HEK293 (cell line): ENCODE data around the gene COL12A1.

Experiments used
- CTCF ChIA-PET: fragments of 350-600 bp; formaldehyde crosslinking; extraction: SDS; loops from one replicate; lab custom pipeline; 2021; ENCODE audit warnings: antibody characterized with exemption; lab: Yijun Ruan, JAX
- POLR2A ChIA-PET: fragments of 300-600 bp; formaldehyde crosslinking; extraction: SDS; loops from one replicate; lab custom pipeline; 2020; ENCODE audit warnings: antibody characterized with exemption, inconsistent platforms; lab: Yijun Ruan, JAX
- H3K27ac ChIP-seq: fragments of 200-500 bp; sonication (Bioruptor generic); 2 replicates; pipeline ENCODE4 v1.5.1; 2014; ENCODE audit warnings: low read depth, low read length, control low read depth, inconsistent platforms; ENCODE audit errors: extremely low read depth
- H3K36me3 ChIP-seq, 2 experiments: fragments of 200-500 bp in 1 of 2; sonication (Bioruptor generic) in 1 of 2; 1 replicate in 1 of 2; 2 replicates in 1 of 2; pipeline ENCODE4 v1.5.1; 2014 to 2017; ENCODE audit warnings: inconsistent platforms in 2 of 2, low read length in 2 of 2; ENCODE audit not compliant: control insufficient read depth in 2 of 2, insufficient read depth in 1 of 2
- H3K4me1 ChIP-seq: fragments of 200-500 bp; sonication (Bioruptor generic); 2 replicates; pipeline ENCODE4 v1.5.1; 2014; ENCODE audit warnings: mild to moderate bottlenecking, low read length, inconsistent platforms; ENCODE audit not compliant: control insufficient read depth, insufficient read depth
- H3K4me3 ChIP-seq: 2 replicates; pipeline ENCODE4 v1.5.1; 2011; ENCODE audit warnings: low read depth, mild to moderate bottlenecking, control low read depth, low read length, moderate library complexity
- H3K9me3 ChIP-seq: fragments of 200-500 bp; sonication (Bioruptor generic); 2 replicates; pipeline ENCODE4 v1.5.1; 2014; ENCODE audit warnings: low read depth, low read length, inconsistent platforms; ENCODE audit not compliant: control insufficient read depth, insufficient read depth
- FEZF1 ChIP-seq: fragments of 450-650 bp; formaldehyde crosslinking; IDR thresholded peaks from 2 replicates; pipeline ENCODE4 v1.5.1; 2016; ENCODE audit warnings: missing biosample characterization, missing genetic modification characterization
- GLIS2 ChIP-seq: fragments of 450-650 bp; formaldehyde crosslinking; IDR thresholded peaks from 2 replicates; pipeline ENCODE4 v1.5.1; 2016; ENCODE audit warnings: missing biosample characterization, missing genetic modification characterization
- MEIS1 ChIP-seq: sonication (generic); formaldehyde crosslinking; IDR thresholded peaks from 2 replicates; pipeline ENCODE4 v1.8.1; 2022; ENCODE audit warnings: missing genetic modification reagents, mild to moderate bottlenecking, borderline replicate concordance
- TCF7L2 ChIP-seq: IDR thresholded peaks from 2 replicates; pipeline ENCODE4 v1.6.1; 2011; ENCODE audit warnings: low read depth, mild to moderate bottlenecking, inconsistent platforms, low read length, moderate library complexity, borderline replicate concordance
- ZNF169 ChIP-seq: fragments of 450-650 bp; formaldehyde crosslinking; IDR thresholded peaks from 2 replicates; pipeline ENCODE4 v1.5.1; 2016; ENCODE audit warnings: missing biosample characterization, missing genetic modification characterization
- ZNF274 ChIP-seq, 2 experiments: fragments of 200-500 bp in 1 of 2; fragments of 450-650 bp in 1 of 2; sonication (Bioruptor generic) in 1 of 2; formaldehyde crosslinking in 1 of 2; IDR thresholded peaks; 2 replicates each; pipeline versions ENCODE4 v1.5.1 to v1.6.1; 2014 to 2016; ENCODE audit warnings: borderline replicate concordance in 1 of 2, inconsistent platforms in 1 of 2, low read length in 1 of 2, missing biosample characterization in 1 of 2, missing genetic modification characterization in 1 of 2
- ZNF311 ChIP-seq: fragments of 450-650 bp; formaldehyde crosslinking; IDR thresholded peaks from 2 replicates; pipeline ENCODE4 v1.5.1; 2017; ENCODE audit warnings: missing biosample characterization, missing genetic modification characterization, borderline replicate concordance
- ZNF324 ChIP-seq: fragments of 450-650 bp; formaldehyde crosslinking; IDR thresholded peaks from 2 replicates; pipeline ENCODE4 v1.5.1; 2016; ENCODE audit warnings: missing biosample characterization, missing genetic modification characterization
- ZNF416 ChIP-seq: fragments of 450-650 bp; formaldehyde crosslinking; IDR thresholded peaks from 2 replicates; pipeline ENCODE4 v1.5.1; 2016; ENCODE audit warnings: missing biosample characterization, missing genetic modification characterization
- ZNF473 ChIP-seq: fragments of 450-650 bp; formaldehyde crosslinking; IDR thresholded peaks from 2 replicates; pipeline ENCODE4 v1.5.1; 2017; ENCODE audit warnings: missing biosample characterization, missing genetic modification characterization
- ZNF501 ChIP-seq: fragments of 450-650 bp; formaldehyde crosslinking; IDR thresholded peaks from 2 replicates; pipeline ENCODE4 v1.5.1; 2016; ENCODE audit warnings: missing biosample characterization, missing genetic modification characterization
- ZNF558 ChIP-seq: fragments of 450-650 bp; formaldehyde crosslinking; IDR thresholded peaks from 2 replicates; pipeline ENCODE4 v1.5.1; 2016; ENCODE audit warnings: missing biosample characterization, missing genetic modification characterization
- ZNF626 ChIP-seq: fragments of 450-650 bp; sonication (Bioruptor Pico); formaldehyde crosslinking; IDR thresholded peaks from 2 replicates; pipeline ENCODE4 v1.5.1; 2018; ENCODE audit warnings: missing biosample characterization, missing genetic modification characterization, inconsistent platforms
- ZNF654 ChIP-seq: fragments of 450-650 bp; formaldehyde crosslinking; IDR thresholded peaks from 2 replicates; pipeline ENCODE4 v1.5.1; 2016; ENCODE audit warnings: low read depth, missing biosample characterization, missing genetic modification characterization
- ZNF747 ChIP-seq: fragments of 450-650 bp; formaldehyde crosslinking; IDR thresholded peaks from 2 replicates; pipeline ENCODE4 v1.5.1; 2016; ENCODE audit warnings: missing biosample characterization, missing genetic modification characterization
- ZNF792 ChIP-seq: fragments of 450-650 bp; formaldehyde crosslinking; IDR thresholded peaks from 2 replicates; pipeline ENCODE4 v1.5.1; 2016; ENCODE audit warnings: missing biosample characterization, missing genetic modification characterization
- TF ChIP-seq, protein P1 (sequence below): fragments of 450-650 bp; formaldehyde crosslinking; IDR thresholded peaks from 2 replicates; pipeline ENCODE4 v1.5.1; 2016; ENCODE audit warnings: missing biosample characterization, missing genetic modification characterization
- TF ChIP-seq, protein P2 (sequence below): sonication (generic); formaldehyde crosslinking; IDR thresholded peaks from 2 replicates; pipeline ENCODE4 v1.8.1; 2022; ENCODE audit warnings: mild to moderate bottlenecking, moderate library complexity, missing genetic modification reagents
- TF ChIP-seq, protein P3 (sequence below): fragments of 450-650 bp; formaldehyde crosslinking; IDR thresholded peaks from 2 replicates; pipeline ENCODE4 v1.5.1; 2016; ENCODE audit warnings: missing biosample characterization, missing genetic modification characterization
- TF ChIP-seq, protein P4 (sequence below): fragments of 450-650 bp; formaldehyde crosslinking; IDR thresholded peaks from 2 replicates; pipeline ENCODE4 v1.5.1; 2016; ENCODE audit warnings: missing biosample characterization, missing genetic modification characterization
- TF ChIP-seq, protein P5 (sequence below): fragments of 450-650 bp; formaldehyde crosslinking; IDR thresholded peaks from 2 replicates; pipeline ENCODE4 v1.5.1; 2016; ENCODE audit warnings: missing biosample characterization, missing genetic modification characterization, borderline replicate concordance

The COL12A1 gene

DNA sequence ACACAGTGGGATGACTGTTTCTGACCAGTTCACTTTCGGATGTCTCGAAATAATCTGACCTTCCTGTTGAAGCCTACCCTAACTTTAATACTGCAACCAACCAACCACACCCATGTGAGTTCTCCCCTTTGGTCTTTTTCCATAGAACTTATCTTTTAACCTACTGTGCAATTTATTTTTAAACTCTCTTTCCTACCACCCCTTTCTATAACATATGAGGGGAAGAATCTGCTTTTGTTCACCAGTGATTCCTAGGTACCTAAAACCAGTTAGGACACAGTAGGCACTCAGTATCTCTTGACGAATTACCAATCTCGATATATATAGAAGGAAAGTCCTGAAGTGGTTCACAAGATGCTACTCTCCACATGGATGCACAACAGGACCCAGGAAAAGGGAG lies 30.8 kb upstream of the COL12A1 start (continued):
- no peak for TF ChIP-seq MEIS1 (CRISPR knock-in tag)
- no peak for TF ChIP-seq ZNF792
- no peak for TF ChIP-seq ZNF558 (tag by site-specific recombination)
- TF ChIP-seq ZNF747 (tag by site-specific recombination): no peak
- TF ChIP-seq ZNF311: no peak
- TF ChIP-seq, protein P1, sequence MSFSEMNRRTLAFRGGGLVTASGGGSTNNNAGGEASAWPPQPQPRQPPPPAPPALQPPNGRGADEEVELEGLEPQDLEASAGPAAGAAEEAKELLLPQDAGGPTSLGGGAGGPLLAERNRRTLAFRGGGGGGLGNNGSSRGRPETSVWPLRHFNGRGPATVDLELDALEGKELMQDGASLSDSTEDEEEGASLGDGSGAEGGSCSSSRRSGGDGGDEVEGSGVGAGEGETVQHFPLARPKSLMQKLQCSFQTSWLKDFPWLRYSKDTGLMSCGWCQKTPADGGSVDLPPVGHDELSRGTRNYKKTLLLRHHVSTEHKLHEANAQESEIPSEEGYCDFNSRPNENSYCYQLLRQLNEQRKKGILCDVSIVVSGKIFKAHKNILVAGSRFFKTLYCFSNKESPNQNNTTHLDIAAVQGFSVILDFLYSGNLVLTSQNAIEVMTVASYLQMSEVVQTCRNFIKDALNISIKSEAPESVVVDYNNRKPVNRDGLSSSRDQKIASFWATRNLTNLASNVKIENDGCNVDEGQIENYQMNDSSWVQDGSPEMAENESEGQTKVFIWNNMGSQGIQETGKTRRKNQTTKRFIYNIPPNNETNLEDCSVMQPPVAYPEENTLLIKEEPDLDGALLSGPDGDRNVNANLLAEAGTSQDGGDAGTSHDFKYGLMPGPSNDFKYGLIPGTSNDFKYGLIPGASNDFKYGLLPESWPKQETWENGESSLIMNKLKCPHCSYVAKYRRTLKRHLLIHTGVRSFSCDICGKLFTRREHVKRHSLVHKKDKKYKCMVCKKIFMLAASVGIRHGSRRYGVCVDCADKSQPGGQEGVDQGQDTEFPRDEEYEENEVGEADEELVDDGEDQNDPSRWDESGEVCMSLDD (tag by site-specific recombination): no peak
- TF ChIP-seq, protein P2, sequence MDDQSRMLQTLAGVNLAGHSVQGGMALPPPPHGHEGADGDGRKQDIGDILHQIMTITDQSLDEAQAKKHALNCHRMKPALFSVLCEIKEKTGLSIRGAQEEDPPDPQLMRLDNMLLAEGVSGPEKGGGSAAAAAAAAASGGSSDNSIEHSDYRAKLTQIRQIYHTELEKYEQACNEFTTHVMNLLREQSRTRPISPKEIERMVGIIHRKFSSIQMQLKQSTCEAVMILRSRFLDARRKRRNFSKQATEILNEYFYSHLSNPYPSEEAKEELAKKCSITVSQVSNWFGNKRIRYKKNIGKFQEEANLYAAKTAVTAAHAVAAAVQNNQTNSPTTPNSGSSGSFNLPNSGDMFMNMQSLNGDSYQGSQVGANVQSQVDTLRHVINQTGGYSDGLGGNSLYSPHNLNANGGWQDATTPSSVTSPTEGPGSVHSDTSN (CRISPR knock-in tag): no peak
- TF ChIP-seq ZNF274 (IDR thresholded peaks at IDR 0.05; ENCODE audit: low read length): no peak
- no peak for TF ChIP-seq ZNF274 (tag by site-specific recombination; IDR thresholded peaks at IDR 0.05; ENCODE audit: borderline replicate concordance)
- TF ChIP-seq ZNF169 (tag by site-specific recombination): no peak
- TF ChIP-seq ZNF324 (tag by site-specific recombination): no peak
- no peak for TF ChIP-seq ZNF654 (tag by site-specific recombination)

DNA sequence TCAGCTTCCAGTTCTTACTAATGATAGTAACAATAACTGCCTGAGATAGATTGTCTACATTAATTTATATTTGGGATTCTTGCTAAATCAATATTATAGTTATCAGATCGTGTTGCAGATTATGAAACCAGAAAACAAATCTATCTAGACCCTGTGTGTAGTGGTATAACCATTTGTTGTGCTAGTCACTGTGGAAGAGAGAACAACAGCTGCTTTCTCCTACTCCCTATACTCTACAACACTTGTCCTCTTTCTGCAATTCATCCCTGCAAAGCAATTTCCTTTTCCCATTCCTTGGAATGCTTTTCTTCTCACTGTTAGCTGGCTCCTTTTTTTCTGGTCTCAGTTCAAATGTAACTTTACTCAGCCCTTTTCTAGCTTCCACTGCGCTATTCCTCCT lies 29.4 kb upstream of the COL12A1 start:
- ChIA-PET POLR2A (interaction anchor here (0.8 to 2.4 kb wide), 2 partner anchors 8 to 18 kb away, joined by 3 to 9 read pairs; partner anchors contain the start of gene COX7A2), CTCF (interaction anchor here (0.6 to 7.8 kb wide), 6 partner anchors 25 to 1713 kb away, joined by 3 to 106 read pairs (median 4); partner anchors contain the start of gene COL12A1)
- H3K4me1 ChIP-seq: no peaks in the 10 kb centered on the region
- no peak overlapping the region for H3K4me3 ChIP-seq
- H3K36me3 ChIP-seq: peaks cover 28 to 38% of the 10 kb centered on the region in 2 experiments
- no peak overlapping the region for H3K27ac ChIP-seq
- no peaks in the 10 kb centered on the region for H3K9me3 ChIP-seq
- no peak for TF ChIP-seq GLIS2
- no peak for TF ChIP-seq TCF7L2
- no peak for TF ChIP-seq FEZF1 (tag by site-specific recombination)
- TF ChIP-seq, protein P3, sequence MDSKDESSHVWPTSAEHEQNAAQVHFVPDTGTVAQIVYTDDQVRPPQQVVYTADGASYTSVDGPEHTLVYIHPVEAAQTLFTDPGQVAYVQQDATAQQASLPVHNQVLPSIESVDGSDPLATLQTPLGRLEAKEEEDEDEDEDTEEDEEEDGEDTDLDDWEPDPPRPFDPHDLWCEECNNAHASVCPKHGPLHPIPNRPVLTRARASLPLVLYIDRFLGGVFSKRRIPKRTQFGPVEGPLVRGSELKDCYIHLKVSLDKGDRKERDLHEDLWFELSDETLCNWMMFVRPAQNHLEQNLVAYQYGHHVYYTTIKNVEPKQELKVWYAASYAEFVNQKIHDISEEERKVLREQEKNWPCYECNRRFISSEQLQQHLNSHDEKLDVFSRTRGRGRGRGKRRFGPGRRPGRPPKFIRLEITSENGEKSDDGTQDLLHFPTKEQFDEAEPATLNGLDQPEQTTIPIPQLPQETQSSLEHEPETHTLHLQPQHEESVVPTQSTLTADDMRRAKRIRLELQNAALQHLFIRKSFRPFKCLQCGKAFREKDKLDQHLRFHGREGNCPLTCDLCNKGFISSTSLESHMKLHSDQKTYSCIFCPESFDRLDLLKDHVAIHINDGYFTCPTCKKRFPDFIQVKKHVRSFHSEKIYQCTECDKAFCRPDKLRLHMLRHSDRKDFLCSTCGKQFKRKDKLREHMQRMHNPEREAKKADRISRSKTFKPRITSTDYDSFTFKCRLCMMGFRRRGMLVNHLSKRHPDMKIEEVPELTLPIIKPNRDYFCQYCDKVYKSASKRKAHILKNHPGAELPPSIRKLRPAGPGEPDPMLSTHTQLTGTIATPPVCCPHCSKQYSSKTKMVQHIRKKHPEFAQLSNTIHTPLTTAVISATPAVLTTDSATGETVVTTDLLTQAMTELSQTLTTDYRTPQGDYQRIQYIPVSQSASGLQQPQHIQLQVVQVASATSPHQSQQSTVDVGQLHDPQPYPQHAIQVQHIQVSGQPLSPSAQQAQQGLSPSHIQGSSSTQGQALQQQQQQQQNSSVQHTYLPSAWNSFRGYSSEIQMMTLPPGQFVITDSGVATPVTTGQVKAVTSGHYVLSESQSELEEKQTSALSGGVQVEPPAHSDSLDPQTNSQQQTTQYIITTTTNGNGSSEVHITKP (tag by site-specific recombination): no peak
- TF ChIP-seq ZNF501 (tag by site-specific recombination): no peak
- TF ChIP-seq ZNF416 (tag by site-specific recombination): no peak
- TF ChIP-seq, protein P4, sequence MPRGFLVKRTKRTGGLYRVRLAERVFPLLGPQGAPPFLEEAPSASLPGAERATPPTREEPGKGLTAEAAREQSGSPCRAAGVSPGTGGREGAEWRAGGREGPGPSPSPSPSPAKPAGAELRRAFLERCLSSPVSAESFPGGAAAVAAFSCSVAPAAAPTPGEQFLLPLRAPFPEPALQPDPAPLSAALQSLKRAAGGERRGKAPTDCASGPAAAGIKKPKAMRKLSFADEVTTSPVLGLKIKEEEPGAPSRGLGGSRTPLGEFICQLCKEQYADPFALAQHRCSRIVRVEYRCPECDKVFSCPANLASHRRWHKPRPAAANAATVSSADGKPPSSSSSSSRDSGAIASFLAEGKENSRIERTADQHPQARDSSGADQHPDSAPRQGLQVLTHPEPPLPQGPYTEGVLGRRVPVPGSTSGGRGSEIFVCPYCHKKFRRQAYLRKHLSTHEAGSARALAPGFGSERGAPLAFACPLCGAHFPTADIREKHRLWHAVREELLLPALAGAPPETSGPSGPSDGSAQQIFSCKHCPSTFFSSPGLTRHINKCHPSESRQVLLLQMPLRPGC (tag by site-specific recombination): no peak
- TF ChIP-seq, protein P5, sequence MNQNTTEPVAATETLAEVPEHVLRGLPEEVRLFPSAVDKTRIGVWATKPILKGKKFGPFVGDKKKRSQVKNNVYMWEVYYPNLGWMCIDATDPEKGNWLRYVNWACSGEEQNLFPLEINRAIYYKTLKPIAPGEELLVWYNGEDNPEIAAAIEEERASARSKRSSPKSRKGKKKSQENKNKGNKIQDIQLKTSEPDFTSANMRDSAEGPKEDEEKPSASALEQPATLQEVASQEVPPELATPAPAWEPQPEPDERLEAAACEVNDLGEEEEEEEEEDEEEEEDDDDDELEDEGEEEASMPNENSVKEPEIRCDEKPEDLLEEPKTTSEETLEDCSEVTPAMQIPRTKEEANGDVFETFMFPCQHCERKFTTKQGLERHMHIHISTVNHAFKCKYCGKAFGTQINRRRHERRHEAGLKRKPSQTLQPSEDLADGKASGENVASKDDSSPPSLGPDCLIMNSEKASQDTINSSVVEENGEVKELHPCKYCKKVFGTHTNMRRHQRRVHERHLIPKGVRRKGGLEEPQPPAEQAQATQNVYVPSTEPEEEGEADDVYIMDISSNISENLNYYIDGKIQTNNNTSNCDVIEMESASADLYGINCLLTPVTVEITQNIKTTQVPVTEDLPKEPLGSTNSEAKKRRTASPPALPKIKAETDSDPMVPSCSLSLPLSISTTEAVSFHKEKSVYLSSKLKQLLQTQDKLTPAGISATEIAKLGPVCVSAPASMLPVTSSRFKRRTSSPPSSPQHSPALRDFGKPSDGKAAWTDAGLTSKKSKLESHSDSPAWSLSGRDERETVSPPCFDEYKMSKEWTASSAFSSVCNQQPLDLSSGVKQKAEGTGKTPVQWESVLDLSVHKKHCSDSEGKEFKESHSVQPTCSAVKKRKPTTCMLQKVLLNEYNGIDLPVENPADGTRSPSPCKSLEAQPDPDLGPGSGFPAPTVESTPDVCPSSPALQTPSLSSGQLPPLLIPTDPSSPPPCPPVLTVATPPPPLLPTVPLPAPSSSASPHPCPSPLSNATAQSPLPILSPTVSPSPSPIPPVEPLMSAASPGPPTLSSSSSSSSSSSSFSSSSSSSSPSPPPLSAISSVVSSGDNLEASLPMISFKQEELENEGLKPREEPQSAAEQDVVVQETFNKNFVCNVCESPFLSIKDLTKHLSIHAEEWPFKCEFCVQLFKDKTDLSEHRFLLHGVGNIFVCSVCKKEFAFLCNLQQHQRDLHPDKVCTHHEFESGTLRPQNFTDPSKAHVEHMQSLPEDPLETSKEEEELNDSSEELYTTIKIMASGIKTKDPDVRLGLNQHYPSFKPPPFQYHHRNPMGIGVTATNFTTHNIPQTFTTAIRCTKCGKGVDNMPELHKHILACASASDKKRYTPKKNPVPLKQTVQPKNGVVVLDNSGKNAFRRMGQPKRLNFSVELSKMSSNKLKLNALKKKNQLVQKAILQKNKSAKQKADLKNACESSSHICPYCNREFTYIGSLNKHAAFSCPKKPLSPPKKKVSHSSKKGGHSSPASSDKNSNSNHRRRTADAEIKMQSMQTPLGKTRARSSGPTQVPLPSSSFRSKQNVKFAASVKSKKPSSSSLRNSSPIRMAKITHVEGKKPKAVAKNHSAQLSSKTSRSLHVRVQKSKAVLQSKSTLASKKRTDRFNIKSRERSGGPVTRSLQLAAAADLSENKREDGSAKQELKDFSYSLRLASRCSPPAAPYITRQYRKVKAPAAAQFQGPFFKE: no peak
- no peak for TF ChIP-seq ZNF626 (tag by site-specific recombination)
- no peak for TF ChIP-seq ZNF473 (tag by site-specific recombination)
